Measurements from ENCODE around the gene TBX15. TPM values are rescaled to one million over a fixed set of nuclear protein-coding genes. Genes with fewer than 3 reads are reported as not detected.
A peak's percentile ranks its signal among the peaks of the same experiment; 100 is the strongest.

Gene TBX15
- total RNA-seq, 4 donors from 2014 or later, result 0.14 to 0.32 TPM; not detected in 2

- no peaks in the 10 kb centered on the region for H3K36me3 ChIP-seq
- H3K9me3 ChIP-seq, result no peaks in the 10 kb centered on the region
- peaks cover 100% of the 10 kb centered on the region for H3K27me3 ChIP-seq
- DNase-seq, result no peak
- no peak overlapping the region for H3K27ac ChIP-seq
- WGBS, 2 donors (ENCODE audit: low coverage in 1 of 2), result 22 to 28% methylated on average over 24 to 34 of the region's 34 CpGs
- peak overlapping the region in 1 of 4 donors; percentile 39 for H3K4me3 ChIP-seq
- in situ Hi-C loops (cut with MboI; ENCODE audit: low pct_ligation_motif_present in 1 of 4, low pct_unique_long_range_greater_than_20kb in 1 of 4, low sequenced_read_pairs in 3 of 4) (no loop called here), intact Hi-C loops (cut with DNase I; ENCODE audit: low total_unique reads) (no loop called here)
- TF ChIP-seq POLR2AphosphoS5 (IDR thresholded peaks at IDR 0.05) (no peak), POLR2A (IDR thresholded peaks at IDR 0.05) (no peak), EP300 (IDR thresholded peaks at IDR 0.05; ENCODE audit: low read depth) (no peak)
- TF ChIP-seq, protein P1, sequence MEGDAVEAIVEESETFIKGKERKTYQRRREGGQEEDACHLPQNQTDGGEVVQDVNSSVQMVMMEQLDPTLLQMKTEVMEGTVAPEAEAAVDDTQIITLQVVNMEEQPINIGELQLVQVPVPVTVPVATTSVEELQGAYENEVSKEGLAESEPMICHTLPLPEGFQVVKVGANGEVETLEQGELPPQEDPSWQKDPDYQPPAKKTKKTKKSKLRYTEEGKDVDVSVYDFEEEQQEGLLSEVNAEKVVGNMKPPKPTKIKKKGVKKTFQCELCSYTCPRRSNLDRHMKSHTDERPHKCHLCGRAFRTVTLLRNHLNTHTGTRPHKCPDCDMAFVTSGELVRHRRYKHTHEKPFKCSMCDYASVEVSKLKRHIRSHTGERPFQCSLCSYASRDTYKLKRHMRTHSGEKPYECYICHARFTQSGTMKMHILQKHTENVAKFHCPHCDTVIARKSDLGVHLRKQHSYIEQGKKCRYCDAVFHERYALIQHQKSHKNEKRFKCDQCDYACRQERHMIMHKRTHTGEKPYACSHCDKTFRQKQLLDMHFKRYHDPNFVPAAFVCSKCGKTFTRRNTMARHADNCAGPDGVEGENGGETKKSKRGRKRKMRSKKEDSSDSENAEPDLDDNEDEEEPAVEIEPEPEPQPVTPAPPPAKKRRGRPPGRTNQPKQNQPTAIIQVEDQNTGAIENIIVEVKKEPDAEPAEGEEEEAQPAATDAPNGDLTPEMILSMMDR (IDR thresholded peaks at IDR 0.05), result no peak
- H3K4me1 ChIP-seq, result peaks cover 8 to 41% (median 25%) of the 10 kb centered on the region in 4 donors
These were observed 2.2 kb downstream of the TBX15 start for GRCh38 chr1:118985640-118986554.

GRCh38 chr1:118984722-118985639, 3.2 kb downstream of the TBX15 start:
- DNase-seq, result no peak
- in situ Hi-C loops (cut with MboI; ENCODE audit: low pct_ligation_motif_present in 1 of 4, low pct_unique_long_range_greater_than_20kb in 1 of 4, low sequenced_read_pairs in 3 of 4), result no loop called here
- TF ChIP-seq POLR2AphosphoS5 (IDR thresholded peaks at IDR 0.05) (no peak), EP300 (IDR thresholded peaks at IDR 0.05; ENCODE audit: low read depth) (no peak), POLR2A (IDR thresholded peaks at IDR 0.05) (no peak)
- TF ChIP-seq, protein P1 (IDR thresholded peaks at IDR 0.05), result no peak
- H3K4me3 ChIP-seq, result peak overlapping the region in 2 of 4 donors; percentile 4 to 39
- peaks cover 8 to 41% (median 25%) of the 10 kb centered on the region in 4 donors for H3K4me1 ChIP-seq
- no peak overlapping the region for H3K27ac ChIP-seq
- no peaks in the 10 kb centered on the region for H3K9me3 ChIP-seq
- H3K36me3 ChIP-seq, result no peaks in the 10 kb centered on the region
- WGBS, 2 donors (ENCODE audit: low coverage in 1 of 2), result 11 to 23% methylated on average over 12 to 48 of the region's 48 CpGs
- peaks cover 100% of the 10 kb centered on the region for H3K27me3 ChIP-seq
- intact Hi-C loops (cut with DNase I; ENCODE audit: low total_unique reads), result no loop called here

DNA sequence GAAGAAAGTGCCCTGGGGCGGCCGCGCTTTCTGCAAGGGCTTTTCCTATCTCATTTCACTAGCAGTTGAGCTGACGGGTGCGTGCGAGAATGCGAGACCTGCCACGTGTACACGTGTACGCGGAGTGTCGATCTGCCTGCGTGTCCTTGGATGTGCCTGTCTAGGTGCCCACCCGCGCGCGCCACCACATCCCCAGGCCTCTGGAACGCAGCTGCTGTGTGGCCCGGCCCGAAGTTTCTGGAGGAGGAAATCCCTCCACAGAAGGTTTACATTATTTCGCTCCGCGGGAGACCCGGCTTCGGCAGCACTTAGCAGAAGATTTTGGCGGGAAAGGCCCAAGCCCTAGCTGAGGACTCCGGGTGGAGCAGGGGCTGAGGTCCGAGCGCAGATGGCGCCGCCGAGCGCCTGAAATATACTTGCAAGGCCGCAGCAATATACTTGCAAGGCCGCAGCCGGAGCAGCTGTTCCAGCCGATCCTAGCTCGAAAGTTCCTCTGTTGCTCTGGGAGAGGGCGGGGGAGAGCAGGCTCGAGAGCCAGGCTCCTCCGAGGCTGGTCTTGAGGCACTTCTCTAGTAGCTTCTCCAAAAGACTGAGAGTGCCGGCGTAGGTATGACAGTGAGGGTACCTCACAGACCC, 3.9 kb downstream of the TBX15 start:
- Histone ChIP-seq H3K4me3 (peak overlapping the region in 2 of 4 donors; percentile 4 to 39), H3K4me1 (peaks cover 8 to 49% (median 27%) of the 10 kb centered on the region in 4 donors), H3K9me3 (no peaks in the 10 kb centered on the region), H3K36me3 (no peaks in the 10 kb centered on the region), H3K27me3 (peaks cover 100% of the 10 kb centered on the region), H3K27ac (no peak overlapping the region)
- in situ Hi-C loops (cut with MboI; ENCODE audit: low pct_ligation_motif_present in 1 of 4, low pct_unique_long_range_greater_than_20kb in 1 of 4, low sequenced_read_pairs in 3 of 4), result no loop called here
- WGBS, 2 donors (ENCODE audit: low coverage in 1 of 2), result 11% methylated on average over 38 of the region's 43 CpGs; no CpG with 5 or more reads in 1 of the 2 donors
- TF ChIP-seq POLR2AphosphoS5 (IDR thresholded peaks at IDR 0.05), result no peak
- TF ChIP-seq EP300 (IDR thresholded peaks at IDR 0.05; ENCODE audit: low read depth), result no peak
- no peak for TF ChIP-seq POLR2A (IDR thresholded peaks at IDR 0.05)
- TF ChIP-seq, protein P1 (IDR thresholded peaks at IDR 0.05), result no peak
- DNase-seq, result no peak
- intact Hi-C loops (cut with DNase I; ENCODE audit: low total_unique reads), result no loop called here
